Nephron (organoid): ENCODE results near the gene LRRK2.
"Not testable (repeated sequence)": the region's sequence is repeated elsewhere in the genome, so short reads cannot be mapped to it uniquely, and the experiment has no call there.

Experiments
- H3K27ac Mint-ChIP-seq, 3 experiments: 2 replicates each; pipeline ENCODE4 v1.8.0; 2020; ENCODE audit warnings: mixed read lengths in 3 of 3, mild to moderate bottlenecking in 2 of 3, moderate library complexity in 1 of 3
- H3K27me3 Mint-ChIP-seq: 2 replicates; pipeline ENCODE4 v1.8.0; 2021; ENCODE audit warnings: low read depth, mild to moderate bottlenecking, moderate library complexity, mixed read lengths
- H3K36me3 Mint-ChIP-seq: 2 replicates; pipeline ENCODE4 v1.8.0; 2020; ENCODE audit warnings: low read depth, mixed read lengths
- H3K4me1 Mint-ChIP-seq: 2 replicates; pipeline ENCODE4 v1.8.0; 2020; ENCODE audit warnings: mixed read lengths
- H3K4me3 Mint-ChIP-seq, 3 experiments: 2 replicates each; pipeline ENCODE4 v1.8.0; 2020; ENCODE audit warnings: mild to moderate bottlenecking in 3 of 3, mixed read lengths in 3 of 3, moderate library complexity in 2 of 3
- H3K9me3 Mint-ChIP-seq: 2 replicates; pipeline ENCODE4 v1.8.0; 2020; ENCODE audit warnings: mixed read lengths
- CTCF ChIP-seq, 3 experiments: fragments of 200-600 bp; sonication (generic); IDR thresholded peaks; one replicate each; pipeline ENCODE4 v1.5.0; 2021; ENCODE audit warnings: antibody characterized with exemption in 3 of 3; ENCODE audit not compliant: unreplicated experiment in 3 of 3

The LRRK2 gene

GRCh38 chr12:40236357-40236850 lies 11.6 kb downstream of the LRRK2 start:
- Mint-ChIP-seq H3K9me3 (no peaks in the 10 kb centered on the region), H3K27me3 (no peaks in the 10 kb centered on the region), H3K27ac (no peak overlapping the region), H3K4me1 (no peaks in the 10 kb centered on the region), H3K4me3 (no peak overlapping the region), H3K36me3 (peaks cover 4% of the 10 kb centered on the region)
- no peak for TF ChIP-seq CTCF (IDR thresholded peaks at IDR 0.05; ENCODE audit: unreplicated experiment in 3 of 3)

- H3K9me3 Mint-ChIP-seq = no peaks in the 10 kb centered on the region
- peaks cover 4% of the 10 kb centered on the region for H3K36me3 Mint-ChIP-seq
- no peak for TF ChIP-seq CTCF (IDR thresholded peaks at IDR 0.05; ENCODE audit: unreplicated experiment in 3 of 3)
- H3K27ac Mint-ChIP-seq = no peak overlapping the region
- H3K4me3 Mint-ChIP-seq = no peak overlapping the region
- no peaks in the 10 kb centered on the region for H3K27me3 Mint-ChIP-seq
- no peaks in the 10 kb centered on the region for H3K4me1 Mint-ChIP-seq
Measured at GRCh38 chr12:40238266-40238902, 13.6 kb downstream of the LRRK2 start.

GRCh38 chr12:40238979-40239378 lies 14.2 kb downstream of the LRRK2 start:
- no peak overlapping the region for H3K27ac Mint-ChIP-seq
- H3K4me1 Mint-ChIP-seq = no peaks in the 10 kb centered on the region
- no peak for TF ChIP-seq CTCF (IDR thresholded peaks at IDR 0.05; ENCODE audit: unreplicated experiment in 3 of 3)
- peaks cover under 1% of the 10 kb centered on the region for H3K36me3 Mint-ChIP-seq
- no peak overlapping the region for H3K4me3 Mint-ChIP-seq
- H3K27me3 Mint-ChIP-seq = no peaks in the 10 kb centered on the region
- no peaks in the 10 kb centered on the region for H3K9me3 Mint-ChIP-seq

GRCh38 chr12:40240779-40241178 lies 16.0 kb downstream of the LRRK2 start:
- H3K27me3 Mint-ChIP-seq = no peaks in the 10 kb centered on the region
- H3K4me1 Mint-ChIP-seq = no peaks in the 10 kb centered on the region
- H3K9me3 Mint-ChIP-seq = no peaks in the 10 kb centered on the region
- H3K27ac Mint-ChIP-seq = no peak overlapping the region
- H3K4me3 Mint-ChIP-seq = no peak overlapping the region
- TF ChIP-seq CTCF (IDR thresholded peaks at IDR 0.05; ENCODE audit: unreplicated experiment in 3 of 3) = no peak
- no peaks in the 10 kb centered on the region for H3K36me3 Mint-ChIP-seq

GRCh38 chr12:40241741-40242140 lies 16.9 kb downstream of the LRRK2 start:
- TF ChIP-seq CTCF (IDR thresholded peaks at IDR 0.05; ENCODE audit: unreplicated experiment in 3 of 3) = no peak
- no peak overlapping the region for H3K4me3 Mint-ChIP-seq
- no peaks in the 10 kb centered on the region for H3K36me3 Mint-ChIP-seq
- H3K27ac Mint-ChIP-seq = no peak overlapping the region
- H3K9me3 Mint-ChIP-seq = no peaks in the 10 kb centered on the region
- H3K4me1 Mint-ChIP-seq = no peaks in the 10 kb centered on the region
- no peaks in the 10 kb centered on the region for H3K27me3 Mint-ChIP-seq

- not testable (repeated sequence) for H3K9me3 Mint-ChIP-seq, H3K27ac Mint-ChIP-seq, H3K4me3 Mint-ChIP-seq, H3K27me3 Mint-ChIP-seq, H3K4me1 Mint-ChIP-seq, H3K36me3 Mint-ChIP-seq
Measured at GRCh38 chr12:40244526-40245156, 19.8 kb downstream of the LRRK2 start.
